ENCODE data around the gene NMRK2.

DNA sequence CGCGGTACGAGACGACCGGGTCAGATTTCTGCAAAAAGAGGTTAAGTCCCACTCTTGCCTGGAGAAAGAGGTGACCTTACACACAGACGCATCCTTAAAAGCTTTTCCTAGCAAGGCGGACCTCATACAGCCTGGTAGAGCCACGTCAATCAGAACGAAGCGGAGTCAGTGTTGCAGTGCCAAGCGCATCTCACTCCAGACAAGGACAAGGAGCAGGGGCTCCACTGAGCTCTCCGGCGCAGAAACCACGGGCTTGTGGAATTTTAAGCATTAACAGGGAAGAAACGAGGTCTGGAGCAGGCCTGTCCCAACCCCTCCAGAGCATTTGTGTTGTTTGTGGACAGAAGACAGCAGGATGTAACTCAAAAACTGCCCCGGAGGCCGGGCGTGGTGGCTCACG lies 45.3 kb downstream of the NMRK2 start:
- TF ChIP-seq EZH2phosphoT487 (IDR thresholded peaks at IDR 0.05; ENCODE audit: borderline replicate concordance), result no peak
- TF ChIP-seq, protein P1, sequence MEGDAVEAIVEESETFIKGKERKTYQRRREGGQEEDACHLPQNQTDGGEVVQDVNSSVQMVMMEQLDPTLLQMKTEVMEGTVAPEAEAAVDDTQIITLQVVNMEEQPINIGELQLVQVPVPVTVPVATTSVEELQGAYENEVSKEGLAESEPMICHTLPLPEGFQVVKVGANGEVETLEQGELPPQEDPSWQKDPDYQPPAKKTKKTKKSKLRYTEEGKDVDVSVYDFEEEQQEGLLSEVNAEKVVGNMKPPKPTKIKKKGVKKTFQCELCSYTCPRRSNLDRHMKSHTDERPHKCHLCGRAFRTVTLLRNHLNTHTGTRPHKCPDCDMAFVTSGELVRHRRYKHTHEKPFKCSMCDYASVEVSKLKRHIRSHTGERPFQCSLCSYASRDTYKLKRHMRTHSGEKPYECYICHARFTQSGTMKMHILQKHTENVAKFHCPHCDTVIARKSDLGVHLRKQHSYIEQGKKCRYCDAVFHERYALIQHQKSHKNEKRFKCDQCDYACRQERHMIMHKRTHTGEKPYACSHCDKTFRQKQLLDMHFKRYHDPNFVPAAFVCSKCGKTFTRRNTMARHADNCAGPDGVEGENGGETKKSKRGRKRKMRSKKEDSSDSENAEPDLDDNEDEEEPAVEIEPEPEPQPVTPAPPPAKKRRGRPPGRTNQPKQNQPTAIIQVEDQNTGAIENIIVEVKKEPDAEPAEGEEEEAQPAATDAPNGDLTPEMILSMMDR (conservative IDR thresholded peaks at IDR 0.05; ENCODE audit: low read length), result no peak

Data from Loucy (cell line).